ENCODE data around the gene PIP4K2A. TPM values are rescaled to one million over a fixed set of nuclear protein-coding genes. Genes with fewer than 3 reads are reported as not detected.

The PIP4K2A gene
- total RNA-seq, 1 donor: 43.6 TPM

DNA sequence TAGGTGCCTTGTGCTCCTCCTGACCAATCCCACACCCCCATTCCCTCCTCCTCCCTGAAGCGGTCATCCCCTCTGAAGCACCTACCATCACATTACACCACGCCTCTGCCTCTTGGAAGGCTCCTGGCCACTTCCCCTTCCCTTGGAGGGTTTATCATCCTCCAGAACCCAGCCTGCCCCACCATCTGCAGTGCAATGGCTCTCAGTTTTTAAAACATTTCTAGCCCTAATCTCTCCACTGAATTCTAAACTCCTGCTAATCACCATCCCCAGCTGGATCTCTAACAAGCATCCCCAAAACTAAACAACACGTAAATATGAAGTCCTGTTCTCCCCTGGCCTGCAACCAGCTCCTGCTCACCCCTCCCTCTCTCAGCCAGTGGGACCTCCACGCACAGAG is 70.6 kb downstream of the PIP4K2A start:
- DNase-seq (ENCODE audit: low read depth in 2 of 3, low spot score in 2 of 3): peak in 1 of 3 donors; percentile 51

DNA sequence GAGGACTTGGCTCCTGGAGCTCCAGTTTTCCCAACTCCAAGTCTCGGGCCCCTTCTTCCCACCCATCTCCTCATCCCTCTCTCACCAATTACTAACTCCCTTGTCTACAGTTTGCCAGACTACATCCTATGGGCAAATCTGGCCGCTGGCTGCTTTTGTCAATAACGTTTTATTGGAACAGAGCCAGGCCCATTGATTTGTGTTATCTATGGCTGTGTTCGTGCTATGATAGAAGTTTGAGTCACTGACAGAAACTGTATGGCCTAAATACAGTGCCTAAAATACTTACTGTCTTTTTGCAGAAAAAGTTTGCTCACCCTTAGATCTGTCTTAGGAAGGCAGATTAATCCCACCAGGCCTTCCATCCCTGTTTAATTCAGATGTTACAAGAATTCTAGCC is 71.3 kb downstream of the PIP4K2A start:
- DNase-seq (ENCODE audit: low read depth in 2 of 3, low spot score in 2 of 3): no peak

DNA sequence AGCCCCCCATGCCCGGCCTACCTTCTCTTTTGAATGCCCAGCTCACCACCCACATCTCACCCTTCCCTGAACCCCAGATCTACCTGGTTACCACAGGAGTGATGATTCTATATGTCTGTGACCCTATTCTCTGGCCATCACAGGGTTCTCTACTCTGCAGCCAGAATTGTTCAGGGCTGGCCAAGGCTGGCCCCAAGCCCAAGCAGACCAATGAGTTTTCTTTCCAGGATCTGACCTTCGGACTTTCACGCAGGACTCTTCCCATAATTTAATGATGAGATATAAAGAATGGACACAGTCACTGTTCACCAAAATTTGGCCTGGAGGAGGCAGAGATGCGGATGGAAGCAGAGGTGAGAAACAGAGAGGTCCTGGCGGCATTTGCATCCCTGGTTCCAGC is 72.6 kb downstream of the PIP4K2A start:
- no peak for DNase-seq (ENCODE audit: low read depth in 2 of 3, low spot score in 2 of 3)

DNA sequence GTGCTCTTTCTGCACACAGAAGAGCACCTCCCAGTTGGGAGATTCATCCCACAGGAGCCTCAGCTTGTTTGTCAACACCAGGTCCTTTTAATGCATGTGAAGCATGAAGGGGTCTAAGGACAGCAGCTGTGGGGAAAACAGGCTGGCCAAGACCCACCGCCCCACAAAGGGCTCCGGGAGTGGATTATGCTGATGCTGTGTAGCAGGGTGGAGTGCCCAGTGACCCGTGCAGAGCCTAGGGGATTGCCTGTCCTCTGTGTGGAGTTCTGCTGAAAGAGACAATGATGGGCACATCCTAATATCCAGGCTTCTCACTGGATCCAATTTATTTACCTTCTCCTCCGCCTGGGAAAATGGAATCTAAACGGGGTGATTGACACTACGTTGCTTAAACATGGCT is 74.0 kb downstream of the PIP4K2A start:
- no peak for DNase-seq (ENCODE audit: low read depth in 2 of 3, low spot score in 2 of 3)

DNA sequence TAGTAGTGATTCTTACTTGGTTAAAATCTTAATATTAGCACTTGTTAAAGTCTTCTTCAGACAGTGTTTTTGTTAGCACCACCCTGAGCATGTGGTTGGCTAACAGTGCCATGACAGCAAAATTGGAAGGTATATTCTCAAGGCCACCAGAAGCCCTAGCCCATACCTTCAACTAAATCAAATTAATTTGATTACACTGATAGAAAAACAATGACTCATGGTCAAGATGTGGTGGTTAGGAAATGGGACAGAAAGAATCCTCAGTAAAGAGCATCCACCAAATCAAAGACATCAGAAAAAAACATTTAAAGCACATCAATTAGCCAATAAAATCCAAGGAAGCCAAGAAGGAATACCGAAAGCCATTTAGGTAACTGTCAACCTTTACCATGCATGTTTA is 75.5 kb downstream of the PIP4K2A start:
- no peak for DNase-seq (ENCODE audit: low read depth in 2 of 3, low spot score in 2 of 3)

DNA sequence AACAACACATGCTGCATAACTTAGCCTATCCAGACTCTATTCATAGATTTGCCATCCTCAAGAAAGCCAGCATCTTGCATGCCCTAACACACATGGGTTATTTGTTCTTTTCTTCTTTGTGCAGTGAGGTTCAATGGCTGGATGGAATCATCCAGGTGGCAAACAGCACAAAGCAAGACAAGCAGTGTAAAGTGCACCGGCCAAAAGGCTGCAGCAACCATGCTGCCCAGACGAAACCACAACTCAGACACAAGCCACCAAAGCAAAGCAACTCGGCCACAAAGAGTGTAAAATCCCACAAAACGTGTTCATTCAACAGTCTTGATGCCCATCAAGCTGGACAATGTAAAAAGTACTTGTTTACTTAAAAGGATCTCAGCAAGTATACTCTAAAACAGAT is 76.9 kb downstream of the PIP4K2A start:
- no peak for DNase-seq (ENCODE audit: low read depth in 2 of 3, low spot score in 2 of 3)

DNA sequence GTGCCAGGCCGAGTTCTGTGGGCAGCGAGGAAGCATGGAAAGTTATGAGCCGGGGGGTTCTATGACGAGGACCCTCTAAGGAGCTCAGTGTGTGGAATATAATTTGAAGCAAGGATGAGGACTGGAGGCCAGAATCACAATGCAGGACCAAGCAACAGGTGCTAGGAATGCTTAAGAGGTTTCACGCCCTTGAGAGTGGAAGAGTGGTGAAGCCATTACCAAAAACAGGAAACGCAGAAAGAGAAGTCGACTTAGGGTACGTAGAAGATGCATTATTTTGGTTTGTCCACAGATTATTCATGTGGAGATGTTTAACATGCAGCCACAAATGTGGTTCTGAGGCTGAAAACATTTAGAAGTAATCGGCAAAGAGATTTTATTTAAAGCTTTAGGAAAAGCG is 78.7 kb downstream of the PIP4K2A start:
- DNase-seq (ENCODE audit: low read depth in 2 of 3, low spot score in 2 of 3): no peak

DNA sequence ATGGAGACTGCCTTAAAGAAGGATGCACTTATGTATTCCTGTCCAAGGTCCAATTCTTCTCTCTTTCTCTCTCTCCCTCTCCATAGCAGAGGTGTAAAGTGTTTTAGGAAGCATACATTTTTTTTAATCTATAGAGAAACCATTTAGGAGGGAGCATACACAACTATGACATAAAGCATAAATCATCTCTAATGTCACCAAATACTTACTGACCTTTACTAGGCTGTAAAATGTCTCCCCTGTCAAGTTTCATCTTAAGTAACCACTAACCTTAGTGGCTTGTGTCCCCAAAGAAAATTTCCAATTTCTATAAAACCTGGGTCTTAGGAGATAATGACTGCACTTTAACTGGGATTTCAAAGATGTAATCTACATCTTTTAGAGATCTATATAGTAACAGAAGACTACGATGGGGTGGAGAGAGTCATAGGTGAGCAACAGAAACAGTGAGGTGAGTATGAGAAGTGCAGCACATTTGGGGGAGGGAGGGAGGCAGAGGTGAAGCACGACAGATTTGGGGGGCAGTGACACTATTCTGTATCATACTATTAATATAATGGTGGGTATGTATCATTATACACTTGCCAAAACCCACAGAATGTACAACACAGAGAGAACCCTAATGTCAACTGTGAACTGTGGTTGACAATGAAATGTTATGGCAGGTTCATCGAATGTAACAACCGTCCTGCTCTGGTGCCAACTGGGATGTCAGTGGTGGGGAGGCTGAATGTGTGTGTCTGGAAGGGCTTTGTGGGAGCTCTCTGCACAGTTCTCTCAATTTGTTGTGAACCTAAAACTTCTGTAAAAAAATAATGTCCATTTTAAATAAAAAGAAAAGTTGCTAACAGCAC is 79.5 kb downstream of the PIP4K2A start:
- DNase-seq (ENCODE audit: low read depth in 2 of 3, low spot score in 2 of 3): no peak

DNA sequence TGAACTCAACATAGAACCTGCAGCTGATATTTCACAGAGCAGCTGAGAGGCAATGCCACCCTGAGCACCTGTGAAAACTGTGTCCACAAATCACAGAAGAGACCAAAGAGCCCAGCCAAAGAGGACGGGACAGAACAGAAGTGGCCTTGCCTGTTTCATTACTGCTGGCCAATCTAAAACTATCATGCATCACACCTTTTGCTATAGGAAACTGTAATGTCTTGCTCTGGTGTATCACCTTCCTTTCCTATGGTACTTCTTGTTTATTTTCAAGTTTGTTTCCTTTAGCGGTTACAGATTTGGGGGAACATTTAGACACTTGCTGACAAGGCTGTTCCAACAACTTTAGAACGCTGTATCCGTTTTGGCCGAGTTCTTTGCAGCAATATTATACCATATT is 80.3 kb downstream of the PIP4K2A start:
- no peak for DNase-seq (ENCODE audit: low read depth in 2 of 3, low spot score in 2 of 3)

DNA sequence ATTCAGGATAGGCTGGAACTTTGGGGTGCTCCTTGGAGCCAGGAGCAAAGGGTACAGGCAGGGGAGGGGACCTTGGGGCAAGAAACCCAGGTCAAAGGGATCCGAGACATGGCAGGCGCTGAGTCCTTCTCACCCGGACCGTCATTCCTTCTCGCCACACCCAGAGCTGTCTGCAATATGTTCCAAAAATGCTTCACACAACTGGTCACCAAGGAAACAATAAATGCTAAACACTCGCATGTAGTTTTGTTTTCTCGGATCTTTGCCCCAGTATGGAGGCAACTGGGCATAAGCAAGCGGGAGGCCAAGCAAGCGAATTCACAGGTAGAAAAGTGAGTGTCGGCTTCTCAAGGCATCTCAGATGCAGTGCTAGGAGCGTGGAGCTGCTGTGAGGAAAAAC is 80.8 kb downstream of the PIP4K2A start:
- no peak for DNase-seq (ENCODE audit: low read depth in 2 of 3, low spot score in 2 of 3)

DNA sequence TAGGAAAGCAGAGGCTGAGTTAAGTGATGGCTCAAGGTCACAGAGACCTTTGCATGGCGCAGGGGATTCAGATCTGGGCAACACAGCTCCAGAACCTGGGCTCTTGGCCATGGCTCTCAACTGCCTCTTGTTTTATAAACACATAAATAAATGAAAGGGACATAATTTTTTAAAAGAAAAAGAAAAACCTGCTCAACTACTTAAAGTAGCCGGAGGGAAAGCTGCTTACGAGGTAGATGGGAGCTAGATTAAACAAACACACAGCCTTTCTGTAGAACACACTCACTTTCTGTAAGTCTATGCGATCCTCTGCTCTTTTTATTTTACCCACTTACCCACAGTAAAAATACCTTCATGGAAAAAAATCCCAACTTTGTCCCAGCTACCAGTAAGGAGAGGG is 81.3 kb downstream of the PIP4K2A start:
- no peak for DNase-seq (ENCODE audit: low read depth in 2 of 3, low spot score in 2 of 3)

DNA sequence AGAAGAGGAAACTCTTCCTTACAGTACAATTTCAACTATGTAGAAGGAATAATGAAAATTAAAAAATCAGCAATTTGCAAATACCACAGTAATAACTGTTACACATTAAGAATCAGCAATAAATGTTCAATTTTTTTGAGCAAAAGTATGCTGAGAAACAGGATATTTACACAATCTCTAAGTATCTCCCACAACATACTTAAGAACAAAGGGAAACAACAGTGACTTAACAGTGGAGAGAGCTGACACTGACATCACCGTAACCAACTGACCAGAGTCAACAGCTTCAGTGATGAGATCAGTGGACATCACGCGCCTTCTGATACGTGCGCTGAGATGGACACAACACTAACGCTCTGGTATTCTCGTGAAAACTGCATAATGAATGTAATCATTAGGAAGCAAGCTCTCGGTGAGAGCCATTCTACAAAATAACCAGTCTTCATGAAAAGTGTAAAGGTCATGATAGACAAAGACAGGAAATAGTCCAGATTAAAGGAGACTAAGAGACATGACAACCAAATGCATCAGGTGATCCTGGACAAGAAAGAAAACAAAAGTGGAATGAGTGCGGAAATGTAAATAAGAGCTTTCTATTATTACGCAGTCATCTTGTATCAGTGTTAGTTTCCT is 82.6 kb downstream of the PIP4K2A start:
- no peak for DNase-seq (ENCODE audit: low read depth in 2 of 3, low spot score in 2 of 3)

DNA sequence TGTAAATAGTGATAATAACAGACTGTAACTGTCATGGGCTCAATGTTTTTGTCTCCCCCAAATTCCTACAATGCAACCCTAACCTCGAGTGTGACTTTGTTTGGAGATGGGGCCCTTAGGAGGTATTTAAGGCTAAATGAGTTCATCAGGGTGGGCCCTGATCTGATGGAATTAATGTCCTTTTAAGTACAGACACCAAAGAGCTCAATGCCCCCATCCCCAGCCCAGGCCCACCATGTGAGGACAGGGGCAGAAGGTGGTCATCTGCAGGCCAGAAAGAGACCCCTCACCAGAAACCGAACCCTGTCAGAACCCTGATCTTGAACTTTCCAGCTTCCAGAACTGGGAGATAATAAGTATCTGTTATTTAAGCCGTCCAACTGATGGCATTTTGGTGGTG is 83.2 kb downstream of the PIP4K2A start:
- no peak for DNase-seq (ENCODE audit: low read depth in 2 of 3, low spot score in 2 of 3)

DNA sequence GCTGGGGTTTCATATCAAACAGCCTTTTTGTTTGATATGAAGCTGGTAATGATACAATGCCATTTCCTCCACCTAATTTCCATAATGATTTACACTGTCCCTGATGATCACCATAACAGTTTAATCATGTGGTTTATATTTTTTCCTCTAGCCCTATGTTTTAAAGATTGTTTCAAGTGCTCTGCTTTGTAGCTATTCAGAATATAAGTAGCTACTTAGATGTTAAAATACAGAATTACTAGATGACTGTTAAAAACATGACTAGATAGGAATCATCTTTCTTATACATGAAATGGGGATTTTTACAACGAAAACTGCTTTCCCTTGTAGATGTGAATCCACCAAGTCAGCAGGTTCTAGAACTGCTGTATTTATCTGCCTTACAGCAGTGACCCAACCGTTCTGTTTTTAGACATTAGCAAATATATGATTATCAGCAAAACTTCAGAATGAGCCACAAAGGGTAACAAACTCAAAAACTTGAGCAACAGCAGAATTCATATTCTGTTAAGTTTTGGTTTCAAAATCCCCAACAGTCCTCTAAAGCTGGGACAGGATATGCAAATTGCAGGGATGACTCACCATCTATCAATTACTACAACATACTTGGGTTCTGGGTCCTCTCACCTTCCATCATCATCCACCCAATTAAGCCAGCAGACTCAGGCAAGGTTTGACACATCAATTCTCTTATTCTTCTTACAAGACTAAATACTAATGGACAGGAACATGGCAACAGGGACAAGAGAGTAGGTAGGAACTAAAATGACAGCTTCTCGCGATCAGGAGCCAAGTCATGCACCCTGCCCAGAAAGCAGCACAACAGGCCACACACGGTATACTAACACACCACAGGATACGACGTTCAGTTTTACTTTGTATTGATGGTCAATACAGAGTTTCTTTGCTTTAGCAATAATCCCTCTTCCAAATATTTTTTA is 83.9 kb downstream of the PIP4K2A start:
- peak; percentile 37 to 61 (median 59) for DNase-seq (ENCODE audit: low read depth in 2 of 3, low spot score in 2 of 3)

DNA sequence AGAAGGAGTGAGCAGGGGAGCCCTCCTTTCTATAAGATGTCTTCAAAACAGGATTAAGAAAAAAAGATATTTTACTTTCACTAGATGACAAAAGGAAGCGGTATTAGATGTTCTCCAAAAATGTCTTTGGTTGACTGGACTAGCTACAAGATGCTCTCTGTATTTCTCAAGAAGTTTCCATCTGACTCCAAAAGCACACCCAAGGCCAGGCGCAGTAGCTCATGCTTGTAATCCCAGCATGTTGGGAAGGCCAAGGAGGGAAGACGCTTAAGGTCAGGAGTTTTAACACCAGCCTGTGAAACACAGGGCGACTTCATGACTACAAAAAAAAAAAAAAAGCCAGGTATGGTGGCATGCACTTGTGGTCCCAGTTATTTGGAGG is 84.5 kb downstream of the PIP4K2A start:
- no peak for DNase-seq (ENCODE audit: low read depth in 2 of 3, low spot score in 2 of 3)

DNA sequence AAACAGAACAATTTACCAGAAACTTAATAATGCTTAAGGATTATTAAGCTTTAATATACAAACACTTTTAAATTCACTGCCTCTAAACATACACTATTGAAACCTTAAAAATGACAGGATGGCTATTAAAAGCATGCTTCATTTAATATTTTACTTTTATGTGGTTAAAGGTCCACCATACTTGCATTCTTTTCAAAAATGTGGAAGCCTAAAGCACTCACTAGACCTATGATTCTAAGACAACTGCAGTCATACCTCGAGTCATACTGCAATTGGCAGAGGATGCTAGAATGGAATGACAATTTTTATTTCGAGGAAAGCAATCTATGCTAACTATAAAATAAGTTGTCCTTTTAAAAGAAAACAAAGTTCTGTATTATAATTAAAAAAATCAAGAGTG is 85.3 kb downstream of the PIP4K2A start:
- DNase-seq (ENCODE audit: low read depth in 2 of 3, low spot score in 2 of 3): no peak

DNA sequence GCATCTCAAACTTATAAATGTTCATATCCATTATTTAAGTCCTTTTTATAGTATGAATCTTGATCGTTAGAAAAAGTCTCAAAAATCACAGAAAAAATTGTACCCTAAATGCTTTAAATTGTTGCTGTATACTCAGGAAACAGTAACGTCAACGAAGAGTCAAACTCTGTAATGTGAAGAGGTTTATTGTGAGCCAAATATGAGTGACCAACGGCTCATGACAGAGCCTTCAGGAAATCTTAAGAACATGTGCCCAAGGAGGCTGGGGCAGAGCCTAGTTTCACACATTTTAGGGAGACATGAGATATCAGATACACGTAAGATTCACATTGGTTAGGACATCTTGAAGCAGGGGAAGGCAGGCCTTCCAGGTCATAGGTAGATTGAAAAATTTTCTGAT is 86.1 kb downstream of the PIP4K2A start:
- DNase-seq (ENCODE audit: low read depth in 2 of 3, low spot score in 2 of 3): no peak

DNA sequence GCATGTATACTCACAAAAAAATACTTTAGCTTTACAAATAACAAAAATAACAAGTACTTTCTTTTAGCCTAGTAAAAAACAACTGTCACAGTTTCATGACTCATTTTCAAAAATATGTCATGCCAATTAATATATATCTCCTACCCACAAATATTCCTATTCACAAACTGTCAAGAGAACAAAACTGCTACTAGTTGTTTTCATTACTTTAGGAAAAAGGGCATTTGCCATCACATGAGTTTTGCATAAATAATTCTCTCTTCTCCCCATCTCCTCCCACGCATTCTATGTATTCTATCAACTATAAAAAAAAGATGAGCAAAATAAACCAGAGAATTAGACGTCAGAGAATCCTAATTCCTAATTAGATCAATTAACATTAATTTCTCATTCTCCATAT is 87.6 kb downstream of the PIP4K2A start:
- DNase-seq (ENCODE audit: low read depth in 2 of 3, low spot score in 2 of 3): no peak

DNA sequence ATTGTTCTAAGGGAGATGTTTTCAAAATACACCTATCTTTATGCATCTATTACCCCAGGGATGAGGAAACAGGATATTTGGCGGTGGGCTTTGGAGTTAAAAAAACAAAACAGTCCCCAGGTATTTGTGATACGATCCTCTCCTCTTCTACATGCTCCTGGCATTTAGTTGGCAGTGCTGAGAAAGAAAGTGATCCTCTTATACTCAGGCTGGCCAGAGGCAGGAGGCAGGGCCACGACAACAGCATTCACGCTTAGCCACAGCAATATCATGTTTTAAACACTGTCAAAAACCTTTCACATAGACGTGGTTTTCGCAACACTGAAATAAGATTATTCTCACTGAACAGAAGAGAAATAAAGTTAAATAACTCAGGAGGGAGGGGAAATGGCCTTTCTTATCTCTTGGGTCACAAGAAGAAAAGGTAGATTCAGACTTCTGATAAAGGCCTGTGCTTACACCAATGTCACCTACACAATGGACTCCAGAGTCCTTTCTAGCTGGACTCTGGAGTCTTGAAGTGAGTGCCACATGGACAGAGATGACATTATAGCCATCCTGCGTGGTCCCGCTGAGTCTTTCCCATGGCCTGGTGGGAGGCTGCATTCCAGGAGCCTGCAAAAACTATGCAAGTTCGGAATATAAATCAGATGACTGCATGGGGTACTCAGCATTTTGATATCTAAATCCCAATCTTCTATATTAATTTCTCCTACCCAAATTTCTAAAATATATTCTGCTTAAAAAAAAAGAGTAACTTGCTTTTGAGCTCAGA is 88.7 kb downstream of the PIP4K2A start:
- no peak for DNase-seq (ENCODE audit: low read depth in 2 of 3, low spot score in 2 of 3)

DNA sequence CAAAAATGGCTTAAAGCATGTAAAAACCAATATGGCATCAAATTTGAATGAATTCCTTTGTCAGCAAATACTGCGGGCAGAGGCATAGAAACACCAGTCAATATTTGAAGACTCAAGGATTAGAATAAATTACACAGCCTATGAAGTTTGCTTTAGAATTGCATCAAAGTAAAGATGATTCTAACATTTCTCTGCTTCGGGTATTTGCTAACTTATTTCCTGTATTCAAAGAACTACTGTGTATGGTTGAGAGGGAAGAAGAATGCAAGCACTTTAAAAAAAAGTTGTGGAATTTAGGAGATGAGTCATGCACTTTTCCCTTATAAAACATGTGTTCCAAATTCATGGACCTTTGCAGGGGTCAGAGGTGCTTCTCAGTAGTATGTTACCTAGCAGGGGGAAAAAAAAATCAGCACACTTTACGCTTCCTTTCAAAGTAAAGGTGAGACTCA is 90.1 kb downstream of the PIP4K2A start:
- DNase-seq (ENCODE audit: low read depth in 2 of 3, low spot score in 2 of 3): no peak
